Hepatocyte (in vitro differentiated cells): ENCODE results near the gene SP3. TPM values are rescaled to one million over a fixed set of nuclear protein-coding genes. Genes with fewer than 3 reads are reported as not detected.

ENCODE experiments used
- DNase-seq: peaks from one replicate; pipeline ENCODE4 v3.0.0-alpha.2; 2016; ENCODE audit warnings: low spot score
- H2AFZ ChIP-seq: fragments of 200-600 bp; sonication (generic); 2 replicates; pipeline ENCODE4 v1.6.0; 2016; ENCODE audit warnings: antibody characterized with exemption, mild to moderate bottlenecking
- H3K27ac ChIP-seq: fragments of 200-600 bp; sonication (generic); 2 replicates; pipeline ENCODE4 v1.5.1; 2016; ENCODE audit warnings: mild to moderate bottlenecking
- H3K27me3 ChIP-seq: fragments of 200-600 bp; sonication (generic); 2 replicates; pipeline ENCODE4 v1.6.1; 2016
- H3K36me3 ChIP-seq: fragments of 200-600 bp; sonication (generic); replicated peaks from 2 replicates; pipeline ENCODE4 v1.5.1; 2016; ENCODE audit warnings: low read depth; ENCODE audit not compliant: insufficient read depth
- H3K4me1 ChIP-seq: fragments of 200-600 bp; sonication (generic); 2 replicates; pipeline ENCODE4 v1.5.1; 2016; ENCODE audit warnings: mild to moderate bottlenecking, moderate library complexity; ENCODE audit not compliant: insufficient read depth
- H3K4me2 ChIP-seq: fragments of 200-600 bp; sonication (generic); 2 replicates; pipeline ENCODE4 v1.6.0; 2016
- H3K4me3 ChIP-seq: fragments of 200-600 bp; sonication (generic); 2 replicates; pipeline ENCODE4 v1.5.1; 2016; ENCODE audit warnings: mild to moderate bottlenecking
- H3K79me2 ChIP-seq: fragments of 200-600 bp; sonication (generic); 2 replicates; pipeline ENCODE4 v1.6.0; 2017; ENCODE audit warnings: mild to moderate bottlenecking
- H3K9me2 ChIP-seq: fragments of 200-600 bp; sonication (generic); replicated peaks from 2 replicates; pipeline ENCODE4 v1.6.0; 2017; ENCODE audit warnings: mild to moderate bottlenecking; ENCODE audit not compliant: insufficient read depth
- H3K9me3 ChIP-seq: fragments of 200-600 bp; sonication (generic); 2 replicates; pipeline ENCODE4 v1.5.1; 2016; ENCODE audit warnings: low read depth, mild to moderate bottlenecking
- H4K20me1 ChIP-seq: fragments of 200-600 bp; sonication (generic); 2 replicates; pipeline ENCODE4 v1.6.0; 2016; ENCODE audit warnings: mild to moderate bottlenecking; ENCODE audit not compliant: insufficient read depth, poor library complexity, severe bottlenecking
- CTCF ChIP-seq: fragments of 200-600 bp; sonication (generic); IDR thresholded peaks from 2 replicates; pipeline ENCODE4 v1.5.1; 2016; ENCODE audit warnings: antibody characterized with exemption, mild to moderate bottlenecking; ENCODE audit not compliant: poor library complexity
- EZH2 ChIP-seq: fragments of 200-600 bp; sonication (generic); IDR thresholded peaks from 2 replicates; pipeline ENCODE4 v1.6.1; 2016; ENCODE audit warnings: antibody characterized with exemption, mild to moderate bottlenecking, borderline replicate concordance
- EZH2phosphoT487 ChIP-seq: fragments of 200-600 bp; sonication (generic); IDR thresholded peaks from one replicate; pipeline ENCODE4 v1.6.1; 2018; ENCODE audit warnings: antibody characterized with exemption, mild to moderate bottlenecking, low read depth, moderate library complexity; ENCODE audit not compliant: unreplicated experiment, severe bottlenecking
- WGBS: methylation state at CpG from one replicate; pipeline ENCODE4 v1.1.6; 2016; ENCODE audit warnings: low lambda C conversion rate; ENCODE audit errors: missing lambda C conversion rate; 5-methylcytosine and 5-hydroxymethylcytosine counted together
- polyA plus RNA-seq: library from polyadenylated mRNA; unstranded; fragments of >200 nt; fragmentation: Nextera tagmentation; extraction: Ambion mirVana; gene quantifications from 2 replicates; pipeline ENCODE4 v1.2.1, GENCODE V29; 2016
- total RNA-seq: library from RNA; depleted of rRNA; stranded (reverse); fragments of >200 nt; gene quantifications from 2 replicates; pipeline ENCODE4 v1.2.3, GENCODE V29; 2014

Gene SP3
- total and polyA plus RNA-seq, 2 experiments from 2014 or later, result 37.2 to 133 TPM

- DNase-seq, result peak; percentile 96
- peaks cover 4% of the 10 kb centered on the region for H4K20me1 ChIP-seq
- H3K27me3 ChIP-seq, result no peaks in the 10 kb centered on the region
- peaks cover 54% of the 10 kb centered on the region for H3K79me2 ChIP-seq
- WGBS, result no CpG with 5 or more reads among the region's 87 CpGs
- peak overlapping the region; percentile 69 for H3K4me3 ChIP-seq
- no peaks in the 10 kb centered on the region for H3K36me3 ChIP-seq
- peak overlapping the region; percentile 70 for H3K4me2 ChIP-seq
- TF ChIP-seq CTCF (no peak), EZH2 (no peak), EZH2phosphoT487 (no peak)
- no peaks in the 10 kb centered on the region for H3K9me2 ChIP-seq
- H3K9me3 ChIP-seq, result no peaks in the 10 kb centered on the region
- H2AFZ ChIP-seq, result peak overlapping the region; percentile 49
- H3K27ac ChIP-seq, result peak overlapping the region; percentile 99
- H3K4me1 ChIP-seq, result peaks cover 11% of the 10 kb centered on the region
These were observed 1.2 kb downstream of the SP3 start for GRCh38 chr2:173963817-173964564.

- no peaks in the 10 kb centered on the region for H3K27me3 ChIP-seq
- H3K36me3 ChIP-seq, result no peaks in the 10 kb centered on the region
- H3K4me2 ChIP-seq, result peak overlapping the region; percentile 80
- H3K4me3 ChIP-seq, result peak overlapping the region; percentile 58
- peaks cover 11% of the 10 kb centered on the region for H4K20me1 ChIP-seq
- H3K27ac ChIP-seq, result peak overlapping the region; percentile 99
- no peaks in the 10 kb centered on the region for H3K9me2 ChIP-seq
- no peak for TF ChIP-seq EZH2phosphoT487
- no peak for TF ChIP-seq EZH2
- peak; percentile 26 for TF ChIP-seq CTCF
- under 1% methylated on average over 23 of the region's 44 CpGs for WGBS
- H2AFZ ChIP-seq, result no peak overlapping the region
- DNase-seq, result peak; percentile 73
- peaks cover 57% of the 10 kb centered on the region for H3K79me2 ChIP-seq
- no peaks in the 10 kb centered on the region for H3K9me3 ChIP-seq
- H3K4me1 ChIP-seq, result peaks cover 17% of the 10 kb centered on the region
These were observed 1.8 kb downstream of the SP3 start for GRCh38 chr2:173963323-173963816.

GRCh38 chr2:173962583-173963110 lies 2.5 kb downstream of the SP3 start:
- Histone ChIP-seq H3K9me2 (no peaks in the 10 kb centered on the region), H3K4me2 (peak overlapping the region; percentile 80)
- WGBS, result 10% methylated on average over 4 of the region's 4 CpGs

More at GRCh38 chr2:173962583-173963110, 2.5 kb downstream of the SP3 start:
- H3K27me3 ChIP-seq, result no peaks in the 10 kb centered on the region
- no peak for TF ChIP-seq EZH2phosphoT487
- no peak for TF ChIP-seq CTCF
- no peak for TF ChIP-seq EZH2
- H3K79me2 ChIP-seq, result peaks cover 57% of the 10 kb centered on the region
- H3K9me3 ChIP-seq, result no peaks in the 10 kb centered on the region
- H3K4me1 ChIP-seq, result peaks cover 24% of the 10 kb centered on the region
- H3K36me3 ChIP-seq, result no peaks in the 10 kb centered on the region
- H3K4me3 ChIP-seq, result peak overlapping the region; percentile 54
- no peak overlapping the region for H2AFZ ChIP-seq
- DNase-seq, result no peak
- peaks cover 17% of the 10 kb centered on the region for H4K20me1 ChIP-seq
- H3K27ac ChIP-seq, result peak overlapping the region; percentile 99
